ENCODE results near the gene DCAF16.
"Not testable (repeated sequence)": the region's sequence is repeated elsewhere in the genome, so short reads cannot be mapped to it uniquely, and the experiment has no call there.

DCAF16 gene

GRCh38 chr4:17810260-17811077, at the start of gene DCAF16, which contains the start of gene NCAPG:
TSS of gene DCAF16 (minus strand) at chr4:17810757. CDS start at chr4:17804141, 6,616 bp downstream.
TSS of gene NCAPG (plus strand) at chr4:17810979. CDS start at chr4:17811078, 99 bp downstream.
- peak within 1 kb of the TSS; percentile 90 for H3K4me3 ChIP-seq (ENCODE audit: low read depth, low read length)
- in situ Hi-C loops (cut with HindIII; ENCODE audit: low pct_ligation_motif_present, low sequenced_read_pairs), result no loop called here
- peak within 1 kb of the TSS; percentile 78 for H3K27ac ChIP-seq
- no peak for TF ChIP-seq CTCF (IDR thresholded peaks at IDR 0.05; ENCODE audit: low read depth, low read length, missing control alignments)
- H3K27me3 ChIP-seq (replicated peaks), result no peaks in the 10 kb centered on the region
- peak; percentile 99 for DNase-seq
- H3K36me3 ChIP-seq (replicated peaks), result no peaks in the 10 kb centered on the region

GRCh38 chr4:17859793-17860406, 49.3 kb upstream of the DCAF16 start:
- no peak overlapping the region for H3K4me3 ChIP-seq (ENCODE audit: low read depth, low read length)

GRCh38 chr4:17854036-17854435, 43.5 kb upstream of the DCAF16 start:
- H3K27me3 ChIP-seq (replicated peaks), result no peaks in the 10 kb centered on the region
- in situ Hi-C loops (cut with HindIII; ENCODE audit: low pct_ligation_motif_present, low sequenced_read_pairs), result no loop called here
- DNase-seq, result no peak
- H3K4me3 ChIP-seq (ENCODE audit: low read depth, low read length), result no peak overlapping the region
- no peaks in the 10 kb centered on the region for H3K36me3 ChIP-seq (replicated peaks)
- H3K27ac ChIP-seq, result no peak overlapping the region
- no peak for TF ChIP-seq CTCF (IDR thresholded peaks at IDR 0.05; ENCODE audit: low read depth, low read length, missing control alignments)

More at GRCh38 chr4:17859793-17860406, 49.3 kb upstream of the DCAF16 start:
- in situ Hi-C loops (cut with HindIII; ENCODE audit: low pct_ligation_motif_present, low sequenced_read_pairs), result no loop called here
- no peak for DNase-seq
- no peak overlapping the region for H3K27ac ChIP-seq
- H3K27me3 ChIP-seq (replicated peaks), result no peaks in the 10 kb centered on the region
- no peaks in the 10 kb centered on the region for H3K36me3 ChIP-seq (replicated peaks)
- no peak for TF ChIP-seq CTCF (IDR thresholded peaks at IDR 0.05; ENCODE audit: low read depth, low read length, missing control alignments)

- in situ Hi-C loops (cut with HindIII; ENCODE audit: low pct_ligation_motif_present, low sequenced_read_pairs), result no loop called here
- DNase-seq, result no peak
- TF ChIP-seq CTCF (IDR thresholded peaks at IDR 0.05; ENCODE audit: low read depth, low read length, missing control alignments), result no peak
- Histone ChIP-seq H3K36me3 (replicated peaks) (no peaks in the 10 kb centered on the region), H3K4me3 (ENCODE audit: low read depth, low read length) (no peak overlapping the region), H3K27ac (no peak overlapping the region), H3K27me3 (replicated peaks) (no peaks in the 10 kb centered on the region)
Measured at GRCh38 chr4:17851959-17852358, 41.4 kb upstream of the DCAF16 start.

- H3K27ac ChIP-seq; H3K36me3 ChIP-seq (replicated peaks); H3K4me3 ChIP-seq (ENCODE audit: low read depth, low read length); DNase-seq; in situ Hi-C loops (cut with HindIII; ENCODE audit: low pct_ligation_motif_present, low sequenced_read_pairs); H3K27me3 ChIP-seq (replicated peaks): not testable (repeated sequence)
Measured at GRCh38 chr4:17850295-17850694, 39.7 kb upstream of the DCAF16 start.

GRCh38 chr4:17846266-17846665, 35.7 kb upstream of the DCAF16 start:
- H3K4me3 ChIP-seq (ENCODE audit: low read depth, low read length), result no peak overlapping the region
- no peaks in the 10 kb centered on the region for H3K27me3 ChIP-seq (replicated peaks)
- DNase-seq, result peak; percentile 14
- H3K36me3 ChIP-seq (replicated peaks), result no peaks in the 10 kb centered on the region
- TF ChIP-seq CTCF (IDR thresholded peaks at IDR 0.05; ENCODE audit: low read depth, low read length, missing control alignments), result no peak
- H3K27ac ChIP-seq, result no peak overlapping the region
- in situ Hi-C loops (cut with HindIII; ENCODE audit: low pct_ligation_motif_present, low sequenced_read_pairs), result no loop called here

All from brain microvascular endothelial cell (primary cell).